SIG-M5 (cell line): ENCODE data around the gene PCGF3.
"Not testable (repeated sequence)": the region's sequence is repeated elsewhere in the genome, so short reads cannot be mapped to it uniquely, and the experiment has no call there.

Experiments
- DNase-seq: peaks from one replicate; lab custom pipeline; 2025; lab: John Stamatoyannopoulos, UW

PCGF3 gene

GRCh38 chr4:725391-726234, 20.0 kb downstream of the PCGF3 start:
- no peak for DNase-seq

- no peak for DNase-seq
These were observed 20.7 kb downstream of the PCGF3 start for GRCh38 chr4:726235-726787.

DNA sequence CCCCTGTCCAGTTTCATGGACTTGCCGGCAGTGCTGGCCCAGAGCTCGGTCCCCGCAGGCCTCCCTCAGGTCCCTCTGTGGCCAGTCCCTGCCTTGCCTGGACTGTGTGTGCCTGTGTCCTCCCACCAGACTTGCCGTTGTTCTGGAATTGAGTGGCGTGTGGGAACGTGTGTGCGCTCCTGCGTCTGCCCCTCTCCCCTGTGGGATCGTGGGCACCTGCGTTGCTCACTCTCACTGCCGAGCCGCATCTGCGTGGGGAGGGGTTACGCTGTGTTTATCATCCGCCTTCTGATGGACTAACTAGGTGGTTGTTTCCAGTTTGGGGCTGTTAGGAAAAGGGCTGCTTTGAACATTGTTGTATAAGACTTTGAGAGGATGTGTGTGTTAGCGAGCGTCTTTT, 21.2 kb downstream of the PCGF3 start:
- no peak for DNase-seq

DNA sequence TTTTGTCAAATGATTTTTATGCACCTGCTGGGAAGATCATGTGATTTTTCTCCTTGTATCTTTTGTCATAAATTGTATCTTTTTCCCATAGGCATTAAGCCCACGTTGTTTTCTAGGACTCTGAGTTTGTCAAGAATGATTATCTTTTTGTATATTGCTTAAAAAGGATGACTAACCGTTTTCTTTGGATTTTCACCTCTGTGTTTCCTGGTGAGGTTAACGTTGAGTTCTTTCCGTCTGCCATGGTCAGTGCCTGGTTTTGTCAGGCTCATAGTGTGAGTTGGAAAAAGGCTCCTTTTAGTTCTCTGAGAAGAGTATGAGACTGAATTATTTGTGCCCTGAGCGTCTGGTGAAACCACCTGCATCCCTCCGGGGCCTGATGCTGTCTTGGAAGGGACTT, 21.9 kb downstream of the PCGF3 start:
- no peak for DNase-seq

GRCh38 chr4:729336-730315, 24.0 kb downstream of the PCGF3 start:
- DNase-seq: no peak

- DNase-seq: no peak
These were observed 24.9 kb downstream of the PCGF3 start for GRCh38 chr4:730511-730910.

- not testable (repeated sequence) for DNase-seq
These were observed 25.6 kb downstream of the PCGF3 start for GRCh38 chr4:730946-731904.

DNA sequence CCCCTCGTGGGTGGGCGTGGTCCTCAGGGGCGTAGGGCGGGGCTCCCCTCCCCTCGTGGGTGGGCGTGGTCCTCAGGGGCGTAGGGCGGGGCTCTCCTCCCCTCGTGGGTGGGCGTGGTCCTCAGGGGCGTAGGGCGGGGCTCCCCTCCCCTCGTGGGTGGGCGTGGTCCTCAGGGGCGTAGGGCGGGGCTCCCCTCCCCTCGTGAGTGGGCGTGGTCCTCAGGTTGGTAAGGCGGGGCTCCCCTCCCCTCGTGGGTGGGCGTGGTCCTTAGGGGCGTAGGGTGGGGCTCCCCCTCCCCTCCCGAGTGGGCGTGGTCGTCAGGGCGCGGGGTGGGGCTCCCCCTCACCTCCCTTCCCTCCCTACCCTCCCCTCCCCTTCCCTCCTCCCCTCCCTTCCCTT, 26.3 kb downstream of the PCGF3 start:
- DNase-seq: not testable (repeated sequence)

DNA sequence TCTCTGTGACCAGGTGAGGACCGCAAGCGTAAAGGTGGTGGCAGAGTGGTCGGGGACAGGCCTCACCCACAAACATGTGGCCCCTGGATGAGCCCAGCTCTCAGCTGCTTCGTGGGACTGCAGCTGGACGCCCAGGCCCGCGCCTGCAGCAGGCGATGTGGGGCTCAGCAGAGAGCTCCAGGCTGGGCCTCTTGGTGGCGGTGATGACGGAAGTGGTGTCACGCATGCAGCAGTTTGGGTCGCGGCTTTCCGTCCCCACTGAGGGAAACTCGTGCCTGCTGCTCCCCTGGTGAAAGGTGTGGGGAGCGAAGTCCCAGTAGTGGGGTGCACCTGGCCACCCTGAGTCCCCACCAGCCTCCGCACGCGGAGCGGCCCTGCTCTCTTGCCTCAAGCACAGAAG, 26.9 kb downstream of the PCGF3 start:
- DNase-seq: no peak

- no peak for DNase-seq
These were observed 27.4 kb downstream of the PCGF3 start for GRCh38 chr4:732911-733630.

- no peak for DNase-seq
These were observed 28.0 kb downstream of the PCGF3 start for GRCh38 chr4:733631-733980.

GRCh38 chr4:734075-734474, 28.4 kb downstream of the PCGF3 start:
- DNase-seq: no peak

GRCh38 chr4:734951-735350, 29.3 kb downstream of the PCGF3 start:
- DNase-seq: no peak

GRCh38 chr4:735583-735982, 30.0 kb downstream of the PCGF3 start:
- DNase-seq: no peak

DNA sequence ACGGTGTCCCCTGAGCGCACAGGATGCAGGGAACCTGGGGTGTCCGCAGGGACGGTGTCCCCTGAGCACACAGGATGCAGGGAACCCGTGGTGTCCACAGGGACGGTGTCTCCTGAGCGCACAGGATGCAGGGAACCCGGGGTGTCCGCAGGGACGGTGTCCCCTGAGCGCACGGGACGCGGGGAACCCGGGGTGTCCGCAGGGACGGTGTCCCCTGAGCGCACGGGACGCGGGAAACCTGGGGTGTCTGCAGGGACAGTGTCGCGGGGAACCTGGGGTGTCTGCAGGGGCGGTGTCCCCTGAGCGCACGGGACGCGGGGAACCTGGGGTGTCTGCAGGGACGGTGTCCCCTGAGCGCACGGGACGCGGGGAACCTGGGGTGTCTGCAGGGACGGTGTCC, 30.9 kb downstream of the PCGF3 start:
- not testable (repeated sequence) for DNase-seq

- no peak for DNase-seq
These were observed 33.2 kb downstream of the PCGF3 start for GRCh38 chr4:738781-739280.

- no peak for DNase-seq
These were observed 33.9 kb downstream of the PCGF3 start for GRCh38 chr4:739569-739968.

DNA sequence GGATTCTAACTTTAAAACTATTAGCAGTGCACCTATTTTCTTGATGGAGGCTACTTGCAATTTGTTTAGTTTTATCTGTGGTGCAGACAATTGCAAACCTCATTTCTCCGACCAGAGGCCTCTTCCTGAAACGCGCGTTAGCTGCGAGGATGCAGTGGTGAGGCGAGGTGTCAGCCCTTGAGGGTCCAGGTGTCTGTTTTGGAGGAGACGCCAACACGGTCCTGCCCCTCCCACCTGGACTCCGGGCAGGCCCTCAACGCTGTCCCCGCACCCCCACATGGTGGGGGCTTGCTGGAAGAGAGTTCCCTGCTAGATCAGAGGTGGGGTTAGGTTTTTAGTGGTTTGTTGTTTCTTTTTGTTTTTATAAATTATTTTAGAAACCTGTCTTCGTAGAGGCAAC, 34.4 kb downstream of the PCGF3 start:
- DNase-seq: no peak

DNA sequence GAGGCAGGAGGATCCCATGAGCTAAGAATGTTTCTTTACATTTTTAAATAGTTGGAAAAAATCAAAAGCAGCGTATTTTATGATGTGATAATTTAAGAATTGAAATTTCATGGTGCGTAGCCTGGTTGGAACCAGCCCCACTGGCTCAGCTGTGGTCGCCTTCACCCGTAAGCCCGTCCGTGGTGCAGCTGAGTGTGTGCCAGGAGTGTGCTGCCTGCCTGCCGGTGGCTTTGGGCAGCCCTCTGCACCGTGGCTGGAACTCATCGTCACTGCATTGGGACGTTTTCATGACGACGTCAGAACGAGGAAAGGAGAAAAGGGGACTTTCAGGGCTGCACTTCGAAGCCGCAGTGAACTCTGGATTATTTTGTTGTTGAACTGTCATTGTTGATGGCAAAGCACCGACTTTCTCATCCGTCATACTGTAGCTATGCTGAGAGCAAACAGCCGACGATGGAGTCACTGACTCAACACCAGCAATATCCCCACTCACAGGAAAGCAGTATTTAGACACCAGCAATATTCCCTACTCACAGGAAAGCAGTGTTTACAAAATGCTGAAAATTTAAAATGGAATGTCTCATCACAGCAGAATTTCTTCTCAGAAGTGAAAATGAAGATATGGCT, 35.1 kb downstream of the PCGF3 start:
- DNase-seq: no peak

DNA sequence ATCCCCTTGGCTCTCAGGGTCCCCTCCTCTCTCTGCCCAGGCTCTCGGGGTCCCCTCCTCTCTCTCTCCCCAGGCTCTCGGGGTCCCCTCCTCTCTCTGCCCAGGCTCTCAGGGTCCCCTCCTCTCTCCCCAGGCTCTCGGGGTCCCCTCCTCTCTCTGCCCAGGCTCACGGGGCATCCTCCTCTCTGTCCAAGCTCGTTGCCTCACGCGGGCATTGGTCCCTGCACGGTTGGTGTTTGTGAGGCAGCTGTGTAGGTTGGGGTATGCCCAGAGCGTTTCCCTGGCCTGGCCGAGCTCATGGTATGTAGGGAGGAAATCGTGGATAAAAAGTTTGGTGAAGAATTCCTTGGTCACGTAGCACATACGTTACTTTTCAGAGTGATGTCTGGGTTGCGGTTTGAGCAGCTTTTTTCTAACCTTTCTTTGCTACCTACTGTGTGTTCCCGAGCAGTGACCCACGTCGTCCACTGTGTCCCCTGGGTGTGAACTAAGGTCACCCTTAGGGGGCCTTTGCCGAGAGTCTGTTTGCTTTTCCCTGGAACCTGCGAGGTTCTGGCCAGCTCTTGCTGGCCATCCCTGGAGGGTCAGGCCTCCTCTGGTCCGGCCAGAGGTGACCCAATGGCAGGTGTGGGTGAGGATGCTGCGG, 36.6 kb downstream of the PCGF3 start:
- DNase-seq: no peak
